Measurements from ENCODE around the gene PRKCSH. TPM values are rescaled to one million over a fixed set of nuclear protein-coding genes. Genes with fewer than 3 reads are reported as not detected.
"Not testable (repeated sequence)": the region's sequence is repeated elsewhere in the genome, so short reads cannot be mapped to it uniquely, and the experiment has no call there.

The PRKCSH gene
- total RNA-seq, 1 donor from 2014 or later = 311 TPM

DNA sequence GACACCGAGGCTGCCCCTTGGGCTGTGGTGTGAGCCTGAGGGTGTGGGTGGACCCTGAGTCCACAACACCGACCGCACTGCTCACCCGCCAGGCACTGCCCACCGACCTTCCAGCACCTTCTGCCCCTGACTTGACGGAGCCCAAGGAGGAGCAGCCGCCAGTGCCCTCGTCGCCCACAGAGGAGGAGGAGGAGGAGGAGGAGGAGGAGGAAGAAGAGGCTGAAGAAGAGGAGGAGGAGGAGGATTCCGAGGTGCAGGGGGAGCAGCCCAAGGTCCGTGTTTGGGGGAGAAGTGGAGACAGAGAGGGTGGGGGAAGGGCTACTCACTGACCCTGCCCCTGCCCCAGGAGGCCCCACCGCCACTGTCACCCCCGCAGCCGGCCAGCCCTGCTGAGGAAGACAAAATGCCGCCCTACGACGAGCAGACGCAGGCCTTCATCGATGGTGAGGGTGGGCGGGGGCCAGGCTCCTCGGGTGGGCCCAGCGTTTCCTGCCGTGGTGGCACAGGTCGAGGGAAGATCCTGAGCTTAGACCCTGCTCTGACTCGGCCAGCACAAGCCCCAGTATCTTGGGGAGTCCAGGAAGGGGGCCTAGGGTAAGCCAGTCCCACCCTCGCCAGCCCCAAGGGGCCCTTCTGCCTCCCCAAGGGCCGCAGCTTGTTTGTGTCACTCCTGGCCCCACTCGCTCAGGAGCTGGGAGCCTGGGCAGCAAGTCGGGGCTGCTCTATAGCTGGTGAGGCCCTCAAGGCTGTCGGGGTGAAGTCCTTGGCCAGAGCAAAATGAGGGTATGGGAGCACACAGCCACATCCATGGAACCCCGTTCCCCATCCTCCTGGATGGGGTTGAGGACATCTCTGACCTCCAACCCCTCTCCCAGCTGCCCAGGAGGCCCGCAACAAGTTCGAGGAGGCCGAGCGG is 12.2 kb downstream of the PRKCSH start:
- intact Hi-C loops (cut with micrococcal nuclease) = no loop called here

GRCh38 chr19:11448410-11448809 is 13.0 kb downstream of the PRKCSH start:
- intact Hi-C loops (cut with micrococcal nuclease) = no loop called here

- intact Hi-C loops (cut with micrococcal nuclease) = no loop called here
Observed at GRCh38 chr19:11448923-11449554, 13.6 kb downstream of the PRKCSH start.

DNA sequence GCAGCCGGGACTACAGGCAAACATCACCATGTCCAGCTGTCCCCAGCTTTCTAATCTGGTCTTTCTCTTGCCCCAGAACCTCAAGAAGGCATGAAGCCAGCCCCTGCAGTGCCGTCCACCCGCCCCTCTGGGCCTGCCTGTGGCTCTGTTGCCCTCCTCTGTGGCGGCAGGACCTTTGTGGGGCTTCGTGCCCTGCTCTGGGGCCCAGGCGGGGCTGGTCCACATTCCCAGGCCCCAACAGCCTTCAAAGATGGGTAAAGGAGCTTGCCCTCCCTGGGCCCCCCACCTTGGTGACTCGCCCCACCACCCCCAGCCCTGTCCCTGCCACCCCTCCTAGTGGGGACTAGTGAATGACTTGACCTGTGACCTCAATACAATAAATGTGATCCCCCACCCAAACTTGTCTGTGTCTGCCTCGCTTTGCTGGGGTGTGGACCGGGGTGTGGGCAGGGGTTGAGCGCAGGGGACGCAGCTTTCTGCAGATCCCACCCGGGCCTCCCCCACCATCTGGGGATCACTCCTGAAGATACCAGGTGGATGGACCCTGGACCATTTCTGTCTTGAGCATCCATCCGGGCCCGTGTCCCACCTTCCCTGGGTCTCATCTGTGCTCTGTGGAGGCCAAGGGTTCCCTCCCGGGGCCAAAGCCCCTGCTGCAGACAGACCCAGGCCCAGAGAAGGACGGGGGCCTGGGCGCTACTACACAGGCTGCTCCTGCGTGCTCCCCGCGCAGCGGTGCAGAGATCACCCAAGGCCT is 15.3 kb downstream of the PRKCSH start:
- intact Hi-C loops (cut with micrococcal nuclease) = no loop called here

DNA sequence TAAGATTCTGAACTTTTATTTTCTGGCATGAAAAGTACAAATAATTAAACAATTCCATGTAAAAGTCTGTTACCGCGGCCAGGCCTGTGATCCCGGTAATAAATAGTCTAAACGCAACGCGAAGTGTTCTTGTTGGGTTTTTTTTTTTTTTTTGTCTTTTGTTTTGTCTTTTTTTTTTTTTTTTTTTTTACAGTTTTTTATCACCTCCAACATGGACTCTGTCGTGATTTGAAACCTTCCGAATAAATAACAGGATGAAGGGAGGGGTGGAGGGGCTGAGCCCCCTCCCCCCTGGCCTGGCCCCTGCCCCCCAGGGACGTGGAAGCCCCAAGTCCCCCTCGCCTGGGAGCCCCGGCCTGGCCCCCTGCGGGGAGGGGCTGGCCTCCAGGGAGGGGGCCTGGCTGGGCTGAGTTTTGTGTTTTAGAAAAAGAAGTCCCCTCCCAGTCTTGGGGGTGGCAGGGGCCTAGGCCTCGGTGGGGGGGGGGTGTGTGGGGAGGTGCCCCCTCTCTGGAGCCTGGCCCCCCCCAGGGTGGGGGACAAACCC is 16.0 kb downstream of the PRKCSH start:
- intact Hi-C loops (cut with micrococcal nuclease) = no loop called here

DNA sequence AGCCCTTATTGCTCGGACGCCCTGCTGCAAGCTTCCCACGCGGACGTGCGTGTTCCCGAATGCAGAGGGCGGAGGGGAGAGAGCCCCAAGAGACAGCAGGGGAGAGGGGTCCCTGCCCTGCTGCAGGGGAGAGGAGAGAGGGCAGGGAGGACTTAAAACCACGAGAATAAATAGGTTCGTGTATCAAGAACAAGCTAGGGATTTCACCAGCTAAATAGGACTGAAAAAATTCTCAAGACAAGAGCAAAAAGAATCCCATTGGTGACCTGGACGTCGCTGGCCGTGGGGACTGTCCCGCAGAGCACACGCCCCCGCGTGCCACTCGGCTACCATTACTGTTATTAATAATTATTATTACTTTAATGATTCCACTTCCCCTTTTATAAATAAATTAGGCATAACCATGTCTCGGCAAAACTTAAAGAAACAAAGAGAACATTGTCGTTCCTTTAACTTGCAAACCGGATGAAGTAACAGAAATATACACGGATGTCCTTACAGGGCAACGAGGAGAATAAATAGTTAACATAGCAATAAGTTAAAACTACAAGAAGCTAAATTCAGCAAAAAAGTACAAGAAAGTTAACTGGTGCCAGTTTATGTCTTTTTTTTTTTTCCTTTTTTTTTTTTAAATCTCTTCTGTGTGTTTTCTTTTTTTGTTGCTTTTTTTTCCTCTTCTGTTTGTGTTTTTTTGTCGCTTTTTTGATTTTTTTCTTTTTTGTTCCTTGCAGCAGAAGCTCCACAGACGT is 16.6 kb downstream of the PRKCSH start:
- intact Hi-C loops (cut with micrococcal nuclease) = no loop called here

DNA sequence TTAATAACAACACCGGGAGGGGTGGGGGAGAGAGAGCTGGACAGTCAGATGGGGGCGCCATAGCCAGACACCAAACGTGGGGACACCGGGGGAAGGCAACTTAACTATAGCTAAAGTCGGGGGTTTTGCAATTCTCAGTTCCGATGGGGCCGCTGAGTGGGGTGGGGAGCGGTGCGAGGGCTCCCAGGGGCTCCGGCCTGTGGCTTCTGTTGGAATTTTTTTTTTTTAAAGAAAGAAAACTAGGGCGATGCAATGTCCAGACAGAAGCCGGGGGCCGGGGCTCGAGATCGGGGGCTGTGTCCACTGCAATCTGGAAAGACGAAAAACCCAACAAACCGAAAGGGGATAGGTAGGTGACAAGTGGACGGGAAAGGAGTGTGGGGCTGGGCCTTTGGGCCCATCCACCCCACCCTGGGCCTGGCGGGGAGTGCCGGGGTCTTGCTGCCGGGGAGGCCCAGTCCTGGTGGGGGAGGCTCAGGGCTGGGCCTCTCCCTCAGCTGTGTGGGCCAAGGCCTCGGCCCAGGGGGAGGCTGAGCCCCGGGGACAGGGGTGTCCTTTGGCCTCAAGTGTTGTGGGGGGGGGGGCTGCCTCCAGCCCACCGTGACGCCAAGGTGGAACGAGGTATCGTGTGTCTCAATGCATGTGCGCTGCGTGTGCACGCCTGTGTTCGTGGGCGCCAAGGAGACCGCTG is 17.3 kb downstream of the PRKCSH start:
- intact Hi-C loops (cut with micrococcal nuclease) = no loop called here

DNA sequence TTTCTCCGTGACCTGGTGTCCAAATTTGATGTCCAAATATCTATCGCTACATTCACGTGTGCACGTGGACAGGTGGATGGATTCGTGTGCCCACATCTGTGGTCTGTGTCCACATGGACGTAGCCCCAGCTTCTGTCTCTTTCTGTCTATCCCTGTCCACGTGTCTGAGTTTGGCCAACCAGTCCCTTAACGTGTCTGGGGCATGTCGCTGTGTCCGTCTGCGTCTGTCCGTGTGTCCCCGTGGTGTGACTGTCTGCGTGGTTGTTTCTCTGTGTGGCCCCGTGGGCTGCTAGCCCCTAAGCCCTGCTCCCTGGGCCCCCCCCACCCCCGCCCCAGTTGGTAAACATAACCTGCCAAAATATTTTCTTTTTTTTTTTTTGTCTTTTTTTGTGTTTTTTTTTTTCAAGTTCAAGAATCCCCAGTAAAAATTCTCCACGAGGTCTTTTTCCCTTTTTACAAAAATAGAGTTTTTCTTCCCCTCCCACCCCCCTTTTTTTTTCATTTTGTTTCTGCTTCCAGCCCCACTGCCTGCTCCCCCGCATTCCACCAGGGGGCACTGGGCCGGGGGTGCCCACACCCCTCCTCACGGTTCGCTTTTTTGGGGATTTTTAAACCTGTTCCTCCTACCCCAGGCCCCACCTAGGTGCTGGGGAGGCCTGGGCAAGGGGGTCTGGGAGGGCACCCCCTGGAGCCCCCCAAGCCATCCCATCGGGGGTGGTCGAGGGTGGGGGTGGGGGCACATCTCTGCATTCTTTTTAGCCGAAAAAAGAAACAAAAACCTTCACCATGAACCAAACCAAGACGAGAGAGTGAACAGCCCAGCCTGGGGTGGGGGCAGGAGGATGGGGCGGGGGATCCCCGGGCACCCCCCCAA is 18.3 kb downstream of the PRKCSH start:
- intact Hi-C loops (cut with micrococcal nuclease) = no loop called here

DNA sequence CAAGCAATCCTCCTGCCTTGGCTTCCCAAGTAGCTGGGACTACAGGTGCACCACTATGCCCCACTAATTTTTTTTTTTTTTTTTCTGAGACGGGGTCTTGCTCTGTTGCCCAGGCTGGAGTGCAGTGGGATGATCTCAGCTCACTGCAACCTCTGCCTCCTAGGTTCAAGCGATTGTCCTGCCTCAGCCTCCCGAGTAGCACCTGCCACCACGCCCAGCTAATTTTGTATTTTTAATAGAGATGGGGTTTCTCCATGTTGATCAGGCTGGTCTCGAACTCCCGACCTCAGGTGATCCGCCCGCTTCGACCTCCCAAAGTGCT is 19.8 kb downstream of the PRKCSH start:
- intact Hi-C loops (cut with micrococcal nuclease) = not testable (repeated sequence)

DNA sequence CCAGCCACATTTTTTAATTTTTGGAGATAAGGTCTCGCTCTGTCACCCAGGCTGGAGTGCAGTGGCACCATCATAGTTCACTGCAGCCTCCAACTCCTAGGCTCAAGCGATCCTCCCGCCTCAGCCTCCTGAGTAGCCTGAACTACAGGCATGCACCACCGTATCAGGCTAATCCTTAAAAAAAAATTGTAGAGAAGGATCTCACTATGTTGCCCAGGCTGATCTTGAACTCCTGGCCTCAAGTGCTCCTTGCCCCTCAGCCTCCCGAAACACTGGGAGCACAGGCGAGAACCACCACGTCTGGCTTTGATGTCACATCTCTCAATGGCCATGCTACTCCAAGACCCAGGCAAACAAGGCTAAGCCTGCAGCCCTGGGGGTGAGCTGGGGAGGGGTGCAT is 21.2 kb downstream of the PRKCSH start:
- intact Hi-C loops (cut with micrococcal nuclease) = no loop called here

DNA sequence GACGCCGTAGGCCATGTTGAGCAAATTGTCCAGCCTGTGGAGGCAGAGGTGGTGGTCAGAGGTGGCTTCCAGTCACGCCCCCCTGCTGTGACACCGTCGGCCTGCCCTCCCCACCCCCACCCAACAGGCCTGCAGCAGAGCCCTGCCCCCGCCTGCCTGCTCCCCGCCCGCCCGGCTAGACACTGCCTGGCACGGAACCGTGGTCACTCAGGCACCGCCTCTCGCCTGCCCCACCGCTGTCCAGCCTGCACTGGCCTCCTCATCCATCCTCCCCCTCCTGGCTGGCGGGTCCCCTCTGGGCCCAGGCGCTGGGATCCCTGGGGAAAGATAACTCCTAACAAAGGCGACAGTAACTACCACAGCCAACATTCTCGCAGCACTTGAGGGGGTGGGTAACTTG is 21.7 kb downstream of the PRKCSH start:
- intact Hi-C loops (cut with micrococcal nuclease) = no loop called here

- intact Hi-C loops (cut with micrococcal nuclease) = no loop called here
Observed at GRCh38 chr19:11457831-11458230, 22.4 kb downstream of the PRKCSH start.

GRCh38 chr19:11458236-11458900 is 22.9 kb downstream of the PRKCSH start:
- intact Hi-C loops (cut with micrococcal nuclease) = no loop called here

DNA sequence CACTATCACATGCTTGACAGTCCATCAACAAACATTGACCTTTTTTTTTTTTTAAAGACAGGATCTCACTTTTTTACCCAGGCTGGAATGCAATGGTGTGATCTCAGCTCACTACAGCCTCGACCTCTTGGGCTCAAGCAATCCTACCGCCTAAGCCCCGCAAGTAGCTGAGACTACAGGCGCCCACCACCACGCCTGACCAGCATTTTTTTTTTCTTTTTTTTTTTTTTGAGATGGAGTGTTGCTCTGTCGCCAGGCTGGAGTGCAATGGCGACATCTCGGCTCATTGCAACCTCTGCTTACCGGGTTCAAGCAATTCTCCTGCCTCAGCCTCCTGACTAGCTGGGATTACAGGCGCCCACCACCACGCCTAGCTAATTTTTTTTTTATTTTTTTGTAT is 23.5 kb downstream of the PRKCSH start:
- intact Hi-C loops (cut with micrococcal nuclease) = not testable (repeated sequence)

DNA sequence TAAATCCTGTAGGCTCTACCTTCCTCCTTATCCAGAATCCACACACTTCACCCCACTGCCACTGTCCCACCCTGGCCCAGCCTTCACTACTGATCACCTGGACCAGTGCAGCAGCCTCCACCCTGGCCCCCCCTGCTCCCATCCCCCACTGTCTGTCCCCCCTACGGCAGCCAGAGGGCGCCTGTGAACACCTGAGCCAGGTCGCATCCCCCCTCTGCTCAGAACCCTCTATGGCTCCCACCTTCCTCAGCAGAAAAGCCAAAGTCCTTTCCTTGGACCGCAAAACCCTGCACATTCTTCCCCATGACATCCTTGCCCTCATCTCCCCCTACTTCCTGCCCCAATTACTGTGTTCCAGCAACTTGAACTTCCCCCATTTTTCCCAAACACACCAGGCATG is 24.8 kb downstream of the PRKCSH start:
- intact Hi-C loops (cut with micrococcal nuclease) = no loop called here

DNA sequence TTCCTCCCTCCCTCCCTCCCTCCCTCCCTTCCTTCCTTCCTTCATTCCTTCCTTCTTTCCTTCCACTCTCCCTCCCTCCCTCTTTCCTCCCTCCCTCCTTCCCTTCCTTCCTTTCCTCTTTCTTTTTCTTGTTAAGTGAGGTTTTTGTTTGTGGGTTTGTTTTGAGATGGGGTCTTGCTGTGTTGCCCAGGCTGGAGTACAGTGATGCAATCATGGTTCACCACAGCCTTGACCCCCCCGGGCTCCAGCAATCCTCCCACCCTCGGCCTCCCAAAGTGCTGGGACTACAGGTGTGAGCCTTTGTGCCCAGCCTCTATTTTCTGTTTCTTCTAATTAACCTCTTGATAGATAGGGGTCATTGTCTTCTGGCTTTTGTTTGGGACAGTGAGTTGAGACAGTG is 26.0 kb downstream of the PRKCSH start:
- intact Hi-C loops (cut with micrococcal nuclease) = no loop called here

DNA sequence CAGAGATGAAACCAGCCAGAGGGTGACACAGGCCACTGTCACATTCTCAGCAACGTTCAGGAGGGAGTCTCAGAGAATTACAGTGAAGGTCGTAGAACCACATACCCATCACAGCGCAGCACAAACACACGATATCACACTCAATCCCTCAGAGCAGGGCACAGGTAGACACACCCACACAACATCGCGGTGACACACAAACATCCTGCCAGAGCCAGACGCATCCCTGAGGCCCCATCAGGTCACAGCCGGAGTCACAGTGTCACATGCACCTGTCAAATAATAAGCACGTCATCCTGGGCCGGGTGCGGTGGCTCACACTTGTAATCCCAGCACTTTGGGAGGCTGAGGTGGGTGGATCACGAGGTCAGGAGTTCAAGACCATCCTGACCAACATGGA is 28.0 kb downstream of the PRKCSH start:
- intact Hi-C loops (cut with micrococcal nuclease) = no loop called here

DNA sequence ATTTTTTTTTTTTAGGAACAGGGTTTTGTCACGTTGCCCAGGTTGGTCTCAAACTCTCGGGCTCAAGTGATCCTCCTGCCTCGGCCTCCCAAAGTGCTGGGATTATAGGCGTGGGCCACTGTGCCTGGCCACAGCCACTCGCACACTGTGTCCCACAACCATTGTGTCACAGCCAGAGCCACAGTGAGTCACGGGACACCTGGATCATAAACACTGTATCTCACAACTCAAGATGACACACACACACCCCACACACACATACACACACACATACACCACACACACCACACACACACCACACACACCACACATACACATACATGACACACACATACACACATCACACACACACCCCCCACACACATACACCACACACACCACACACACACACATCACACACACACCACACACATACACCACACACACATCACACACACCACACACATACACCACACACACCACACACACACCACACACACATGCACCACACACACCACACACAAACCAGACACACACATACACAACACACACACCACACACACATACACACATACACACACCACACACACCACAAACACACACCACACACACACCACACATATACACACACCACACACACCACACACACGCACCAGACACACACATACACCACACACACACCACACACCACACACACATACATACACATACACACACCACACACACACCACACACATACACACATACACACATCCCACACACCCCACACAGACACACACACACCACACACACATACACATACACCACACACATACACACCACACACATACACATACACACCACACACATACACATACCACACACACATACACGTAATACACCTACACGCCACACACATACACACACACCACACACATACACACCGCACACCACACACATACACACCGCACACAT is 29.2 kb downstream of the PRKCSH start:
- intact Hi-C loops (cut with micrococcal nuclease) = no loop called here

Data from T-helper 1 cell treated with Interleukin-12 subunit alpha and Interleukin-12 subunit beta and Interleukin-4 antibody, amounts not matched to agents 30 ng/mL and 1 ng/mL, for 36 hours (primary cell).